ENCODE results near the gene CUL9. TPM values are rescaled to one million over a fixed set of nuclear protein-coding genes. Genes with fewer than 3 reads are reported as not detected.
A peak's percentile ranks its signal among the peaks of the same experiment; 100 is the strongest.

The CUL9 gene
- total RNA-seq, 4 donors from 2014 or later: 41.1 to 69.9 (median 50.3) TPM

- peaks cover 43 to 69% (median 60%) of the 10 kb centered on the region in 4 donors for H3K4me1 ChIP-seq
- DNase-seq: no peak
Observed at GRCh38 chr6:43271103-43271815, 89.3 kb downstream of the CUL9 start.

DNA sequence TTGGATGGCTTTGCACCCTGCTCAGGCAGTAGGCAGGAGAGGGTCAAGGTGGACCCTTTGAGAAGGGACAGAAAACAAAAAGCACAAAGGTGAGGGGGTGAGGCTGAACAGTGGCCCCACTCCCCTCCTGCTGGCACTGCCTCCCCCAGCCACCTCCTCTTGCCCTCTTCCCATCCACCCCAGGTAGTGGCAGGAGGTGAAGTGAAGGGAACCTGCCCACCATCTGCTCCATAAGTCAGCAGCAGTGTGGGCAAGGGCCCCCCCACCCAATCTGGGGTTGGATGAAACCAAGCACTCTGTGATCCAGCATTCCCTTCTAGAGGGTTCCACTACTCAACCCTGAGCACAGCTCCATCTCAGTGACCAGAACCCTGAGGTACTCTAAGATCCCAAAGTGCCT, 89.9 kb downstream of the CUL9 start:
- peaks cover 21% of the 10 kb centered on the region for H3K27me3 ChIP-seq
- no peaks in the 10 kb centered on the region for H3K36me3 ChIP-seq
- no peak for TF ChIP-seq EP300 (IDR thresholded peaks at IDR 0.05; ENCODE audit: low read depth)
- TF ChIP-seq POLR2A (IDR thresholded peaks at IDR 0.05): no peak
- TF ChIP-seq POLR2AphosphoS5 (IDR thresholded peaks at IDR 0.05): no peak
- no peak for TF ChIP-seq CTCF (IDR thresholded peaks at IDR 0.05)
- H3K27ac ChIP-seq: no peak overlapping the region
- in situ Hi-C loops (cut with MboI; ENCODE audit: low pct_ligation_motif_present in 1 of 4, low pct_unique_long_range_greater_than_20kb in 1 of 4, low sequenced_read_pairs in 3 of 4): no loop called here
- H3K4me1 ChIP-seq: peaks cover 47 to 76% (median 67%) of the 10 kb centered on the region in 4 donors
- no peak overlapping the region for H3K4me3 ChIP-seq
- intact Hi-C loops (cut with DNase I; ENCODE audit: low total_unique reads): no loop called here
- no peaks in the 10 kb centered on the region for H3K9me3 ChIP-seq
- DNase-seq: no peak

More at GRCh38 chr6:43271103-43271815, 89.3 kb downstream of the CUL9 start:
- in situ Hi-C loops (cut with MboI; ENCODE audit: low pct_ligation_motif_present in 1 of 4, low pct_unique_long_range_greater_than_20kb in 1 of 4, low sequenced_read_pairs in 3 of 4) (no loop called here), intact Hi-C loops (cut with DNase I; ENCODE audit: low total_unique reads) (no loop called here)
- H3K27ac ChIP-seq: peak overlapping the region; percentile 79 to 88 (median 83)
- H3K9me3 ChIP-seq: no peaks in the 10 kb centered on the region
- TF ChIP-seq EP300 (IDR thresholded peaks at IDR 0.05; ENCODE audit: low read depth) (no peak), POLR2AphosphoS5 (IDR thresholded peaks at IDR 0.05) (no peak), POLR2A (IDR thresholded peaks at IDR 0.05) (no peak), CTCF (IDR thresholded peaks at IDR 0.05) (no peak)
- H3K27me3 ChIP-seq: peaks cover 17% of the 10 kb centered on the region
- no peak overlapping the region for H3K4me3 ChIP-seq
- H3K36me3 ChIP-seq: no peaks in the 10 kb centered on the region
- 73% methylated on average over 8 of the region's 8 CpGs; no CpG with 5 or more reads in 1 of the 2 donors for WGBS, 2 donors (ENCODE audit: low coverage in 1 of 2)

DNA sequence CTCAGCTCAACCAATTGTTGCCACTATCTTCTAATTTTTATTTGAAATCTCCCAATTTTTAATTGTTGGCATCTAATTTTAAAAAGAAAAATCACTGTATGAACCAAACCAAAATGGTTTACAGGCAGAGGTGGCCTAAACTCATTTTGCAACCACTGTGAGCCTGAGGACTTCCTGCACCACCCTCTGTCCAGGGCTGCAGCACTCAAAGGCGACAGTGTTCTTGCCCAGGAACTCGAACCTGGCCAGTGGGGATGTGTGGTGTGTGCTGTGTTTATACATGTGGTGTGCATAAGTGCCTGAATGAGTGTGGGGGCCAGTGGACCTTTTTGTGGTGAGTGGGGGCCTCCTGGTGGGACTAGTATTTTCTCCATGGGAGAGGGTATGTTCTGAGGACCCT, 91.7 kb downstream of the CUL9 start:
- Histone ChIP-seq H3K36me3 (no peaks in the 10 kb centered on the region), H3K9me3 (no peaks in the 10 kb centered on the region), H3K4me1 (peaks cover 42 to 76% (median 69%) of the 10 kb centered on the region in 4 donors), H3K27ac (peak overlapping the region in 3 of 4 donors; percentile 4 to 15 (median 13)), H3K27me3 (peaks cover 21% of the 10 kb centered on the region), H3K4me3 (no peak overlapping the region)
- no peak for DNase-seq
- 46% methylated on average over 2 of the region's 2 CpGs; no CpG with 5 or more reads in 1 of the 2 donors for WGBS, 2 donors (ENCODE audit: low coverage in 1 of 2)
- in situ Hi-C loops (cut with MboI; ENCODE audit: low pct_ligation_motif_present in 1 of 4, low pct_unique_long_range_greater_than_20kb in 1 of 4, low sequenced_read_pairs in 3 of 4): no loop called here
- intact Hi-C loops (cut with DNase I; ENCODE audit: low total_unique reads): no loop called here
- TF ChIP-seq EP300 (IDR thresholded peaks at IDR 0.05; ENCODE audit: low read depth): no peak
- no peak for TF ChIP-seq POLR2AphosphoS5 (IDR thresholded peaks at IDR 0.05)
- no peak for TF ChIP-seq CTCF (IDR thresholded peaks at IDR 0.05)

Other genes with a start within 250 kb of the CUL9 start
- gene GNMT, start 221.4 kb upstream of the CUL9 start, total RNA-seq: under 1 TPM in 1 of 4 donors, not detected in 3; 0.68 TPM
- 10 to 100 TPM; 17.2 to 50.0 (median 33.2) TPM for gene PEX6, start 203.0 kb upstream of the CUL9 start, total RNA-seq
- gene PPP2R5D, start 197.6 kb upstream of the CUL9 start, total RNA-seq: 10 to 100 TPM; 38.0 to 87.5 (median 52.9) TPM
- 10 to 100 TPM; 21.7 to 54.2 (median 37.3) TPM for gene MEA1, start 168.2 kb upstream of the CUL9 start, total RNA-seq
- gene KLHDC3, start 167.9 kb upstream of the CUL9 start, total RNA-seq: 10 to 100 TPM; 54.6 to 67.3 (median 63.2) TPM
- gene RRP36, start 160.6 kb upstream of the CUL9 start, total RNA-seq: 100 to 1,000 TPM in 1 of 4 donors, 10 to 100 TPM in 3; 32.2 to 200 (median 40.5) TPM
- gene CUL7, start 128.3 kb upstream of the CUL9 start, total RNA-seq: 10 to 100 TPM; 13.0 to 29.3 (median 15.7) TPM
- gene MRPL2, start 122.8 kb upstream of the CUL9 start, total RNA-seq: 10 to 100 TPM in 3 of 4 donors, 1 to 10 TPM in 1; 5.8 to 54.2 (median 34.3) TPM
- gene KLC4, start 122.6 kb upstream of the CUL9 start, total RNA-seq: 100 to 1,000 TPM in 3 of 4 donors, 10 to 100 TPM in 1; 91.9 to 296 (median 159) TPM
- gene PTK7, start 105.9 kb upstream of the CUL9 start, total RNA-seq: 10 to 100 TPM in 1 of 4 donors, 1 to 10 TPM in 3; 2.2 to 34.6 (median 6.0) TPM
- gene SRF, start 10.9 kb upstream of the CUL9 start, total RNA-seq: 10 to 100 TPM; 26.7 to 32.6 (median 29.6) TPM
- gene DNPH1, start 47.3 kb downstream of the CUL9 start, total RNA-seq: 100 to 1,000 TPM in 3 of 4 donors, 10 to 100 TPM in 1; 16.1 to 367 (median 128) TPM
- gene TTBK1, start 61.3 kb downstream of the CUL9 start, total RNA-seq: 1 to 10 TPM in 1 of 4 donors, under 1 TPM in 3; 0.20 to 1.1 (median 0.36) TPM
- gene SLC22A7, start 116.1 kb downstream of the CUL9 start, total RNA-seq: not detected
- 1 to 10 TPM in 1 of 4 donors, under 1 TPM in 1, not detected in 2; 0.82 to 1.4 TPM for gene CRIP3, start 126.6 kb downstream of the CUL9 start, total RNA-seq
- 10 to 100 TPM; 13.0 to 17.5 (median 15.4) TPM for gene ZNF318, start 187.5 kb downstream of the CUL9 start, total RNA-seq
- 10 to 100 TPM; 28.0 to 56.9 (median 33.7) TPM for gene ABCC10, start 245.3 kb downstream of the CUL9 start, total RNA-seq